ENCODE results near the gene MAP4K2. TPM values are rescaled to one million over a fixed set of nuclear protein-coding genes. Genes with fewer than 3 reads are reported as not detected.

Gene MAP4K2
- polyA plus RNA-seq, 3 donors = 9.9 to 38.0 (median 12.6) TPM

GRCh38 chr11:64753380-64754123 lies 49.5 kb downstream of the MAP4K2 start:
- H3K27ac Mint-ChIP-seq = no peak overlapping the region
- no peak for TF ChIP-seq CTCF (IDR thresholded peaks at IDR 0.05)
- 96% methylated on average over 38 of the region's 43 CpGs for WGBS (ENCODE audit: insufficient coverage)
- no peaks in the 10 kb centered on the region for H3K9me3 ChIP-seq (replicated peaks in 1 of 2; ENCODE audit: control insufficient read depth in 1 of 2, insufficient read depth in 1 of 2, low read length in 2 of 2)
- H4K20me1 ChIP-seq (ENCODE audit: insufficient read depth, low read length) = no peaks in the 10 kb centered on the region
- H3K36me3 Mint-ChIP-seq = peaks cover 12 to 21% of the 10 kb centered on the region in 2 donors
- no peaks in the 10 kb centered on the region for H3K27me3 ChIP-seq (ENCODE audit: control insufficient read depth in 2 of 2, insufficient read depth in 2 of 2, low read length in 2 of 2)
- intact Hi-C loops (cut with micrococcal nuclease) = no loop called here
- no peaks in the 10 kb centered on the region for H3K79me2 ChIP-seq (ENCODE audit: insufficient read depth, low read length)
- no peak overlapping the region for H3K9ac ChIP-seq (ENCODE audit: insufficient read depth, low read length, poor library complexity, severe bottlenecking)
- DNase-seq = no peak
- no peaks in the 10 kb centered on the region for H3K4me1 Mint-ChIP-seq
- H3K36me3 ChIP-seq (replicated peaks in 1 of 2; ENCODE audit: control insufficient read depth in 1 of 2, insufficient read depth in 2 of 2, low read length in 2 of 2) = no peaks in the 10 kb centered on the region
- no peak overlapping the region for H3K4me3 Mint-ChIP-seq
- no peak overlapping the region for H3K27ac ChIP-seq (ENCODE audit: low read depth in 1 of 2, low read length in 2 of 2)
- peaks cover 0 to 4% (median 2%) of the 10 kb centered on the region in 3 donors for H3K27me3 Mint-ChIP-seq (ENCODE audit: low read depth in 3 of 3)
- no peaks in the 10 kb centered on the region for H3K4me1 ChIP-seq (ENCODE audit: control insufficient read depth in 1 of 2, insufficient read depth in 2 of 2, low read length in 2 of 2)
- no peak overlapping the region for H3K4me3 ChIP-seq (replicated peaks in 1 of 3; ENCODE audit: low read depth in 2 of 3, low read length in 3 of 3)
- no peak overlapping the region for H3K4me2 ChIP-seq (replicated peaks; ENCODE audit: extremely low read depth, low read length, poor library complexity, severe bottlenecking)
- no peaks in the 10 kb centered on the region for H3K9me3 Mint-ChIP-seq
- no peak overlapping the region for H2AFZ ChIP-seq (ENCODE audit: insufficient read depth, low read depth, low read length, poor library complexity, severe bottlenecking)

- TF ChIP-seq CTCF (IDR thresholded peaks at IDR 0.05) = no peak
- 96% methylated on average over 7 of the region's 7 CpGs for WGBS (ENCODE audit: insufficient coverage)
- H3K4me1 Mint-ChIP-seq = no peaks in the 10 kb centered on the region
- no peak overlapping the region for H3K4me3 ChIP-seq (replicated peaks in 1 of 3; ENCODE audit: low read depth in 2 of 3, low read length in 3 of 3)
- H3K4me1 ChIP-seq (ENCODE audit: control insufficient read depth in 1 of 2, insufficient read depth in 2 of 2, low read length in 2 of 2) = no peaks in the 10 kb centered on the region
- H3K27ac ChIP-seq (ENCODE audit: low read depth in 1 of 2, low read length in 2 of 2) = no peak overlapping the region
- H3K9ac ChIP-seq (ENCODE audit: insufficient read depth, low read length, poor library complexity, severe bottlenecking) = no peak overlapping the region
- intact Hi-C loops (cut with micrococcal nuclease) = no loop called here
- no peaks in the 10 kb centered on the region for H3K9me3 Mint-ChIP-seq
- no peaks in the 10 kb centered on the region for H3K27me3 ChIP-seq (ENCODE audit: control insufficient read depth in 2 of 2, insufficient read depth in 2 of 2, low read length in 2 of 2)
- H3K36me3 Mint-ChIP-seq = peaks cover 12 to 21% of the 10 kb centered on the region in 2 donors
- H3K27me3 Mint-ChIP-seq (ENCODE audit: low read depth in 3 of 3) = peaks cover 0 to 4% (median 2%) of the 10 kb centered on the region in 3 donors
- DNase-seq = no peak
- H3K36me3 ChIP-seq (replicated peaks in 1 of 2; ENCODE audit: control insufficient read depth in 1 of 2, insufficient read depth in 2 of 2, low read length in 2 of 2) = no peaks in the 10 kb centered on the region
- no peaks in the 10 kb centered on the region for H3K9me3 ChIP-seq (replicated peaks in 1 of 2; ENCODE audit: control insufficient read depth in 1 of 2, insufficient read depth in 1 of 2, low read length in 2 of 2)
- H3K4me3 Mint-ChIP-seq = no peak overlapping the region
- no peaks in the 10 kb centered on the region for H3K79me2 ChIP-seq (ENCODE audit: insufficient read depth, low read length)
- no peak overlapping the region for H3K4me2 ChIP-seq (replicated peaks; ENCODE audit: extremely low read depth, low read length, poor library complexity, severe bottlenecking)
- no peak overlapping the region for H2AFZ ChIP-seq (ENCODE audit: insufficient read depth, low read depth, low read length, poor library complexity, severe bottlenecking)
- no peaks in the 10 kb centered on the region for H4K20me1 ChIP-seq (ENCODE audit: insufficient read depth, low read length)
- no peak overlapping the region for H3K27ac Mint-ChIP-seq
Observed at GRCh38 chr11:64753019-64753379, 50.0 kb downstream of the MAP4K2 start.

All from CD14-positive monocyte (primary cell).